GM12873 (cell line): Measurements from ENCODE around the gene SLC41A3.

Experiments used
- TF ChIP-seq, protein P1 (sequence below): IDR thresholded peaks from 2 replicates; pipeline ENCODE4 v1.5.1; 2012; ENCODE audit warnings: low read depth, mild to moderate bottlenecking, moderate library complexity, low read length, control low read depth; ENCODE audit not compliant: insufficient read depth; ENCODE audit errors: missing control alignments

SLC41A3 gene

DNA sequence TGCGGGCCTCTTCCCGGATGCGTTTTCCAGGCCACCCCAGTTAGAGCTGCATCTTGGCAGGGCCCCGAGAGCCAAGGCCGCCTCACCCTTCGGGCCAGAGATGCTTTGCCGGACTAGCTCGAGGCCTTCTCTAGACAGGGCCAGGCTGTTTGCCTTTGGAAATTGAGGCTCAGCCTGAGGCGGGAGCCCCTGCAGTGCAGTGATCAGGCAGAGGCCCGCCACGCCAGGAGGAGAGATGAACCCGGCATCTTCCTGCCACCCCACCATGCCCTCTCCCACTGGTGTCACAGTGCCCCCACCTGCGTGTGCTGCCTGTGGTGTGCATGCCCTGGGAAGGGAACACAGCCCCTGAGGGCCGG lies 123.9 kb downstream of the SLC41A3 start:
- TF ChIP-seq, protein P1, sequence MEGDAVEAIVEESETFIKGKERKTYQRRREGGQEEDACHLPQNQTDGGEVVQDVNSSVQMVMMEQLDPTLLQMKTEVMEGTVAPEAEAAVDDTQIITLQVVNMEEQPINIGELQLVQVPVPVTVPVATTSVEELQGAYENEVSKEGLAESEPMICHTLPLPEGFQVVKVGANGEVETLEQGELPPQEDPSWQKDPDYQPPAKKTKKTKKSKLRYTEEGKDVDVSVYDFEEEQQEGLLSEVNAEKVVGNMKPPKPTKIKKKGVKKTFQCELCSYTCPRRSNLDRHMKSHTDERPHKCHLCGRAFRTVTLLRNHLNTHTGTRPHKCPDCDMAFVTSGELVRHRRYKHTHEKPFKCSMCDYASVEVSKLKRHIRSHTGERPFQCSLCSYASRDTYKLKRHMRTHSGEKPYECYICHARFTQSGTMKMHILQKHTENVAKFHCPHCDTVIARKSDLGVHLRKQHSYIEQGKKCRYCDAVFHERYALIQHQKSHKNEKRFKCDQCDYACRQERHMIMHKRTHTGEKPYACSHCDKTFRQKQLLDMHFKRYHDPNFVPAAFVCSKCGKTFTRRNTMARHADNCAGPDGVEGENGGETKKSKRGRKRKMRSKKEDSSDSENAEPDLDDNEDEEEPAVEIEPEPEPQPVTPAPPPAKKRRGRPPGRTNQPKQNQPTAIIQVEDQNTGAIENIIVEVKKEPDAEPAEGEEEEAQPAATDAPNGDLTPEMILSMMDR = no peak

GRCh38 chr3:125959317-125960065 lies 124.4 kb downstream of the SLC41A3 start:
- TF ChIP-seq, protein P1 = no peak

DNA sequence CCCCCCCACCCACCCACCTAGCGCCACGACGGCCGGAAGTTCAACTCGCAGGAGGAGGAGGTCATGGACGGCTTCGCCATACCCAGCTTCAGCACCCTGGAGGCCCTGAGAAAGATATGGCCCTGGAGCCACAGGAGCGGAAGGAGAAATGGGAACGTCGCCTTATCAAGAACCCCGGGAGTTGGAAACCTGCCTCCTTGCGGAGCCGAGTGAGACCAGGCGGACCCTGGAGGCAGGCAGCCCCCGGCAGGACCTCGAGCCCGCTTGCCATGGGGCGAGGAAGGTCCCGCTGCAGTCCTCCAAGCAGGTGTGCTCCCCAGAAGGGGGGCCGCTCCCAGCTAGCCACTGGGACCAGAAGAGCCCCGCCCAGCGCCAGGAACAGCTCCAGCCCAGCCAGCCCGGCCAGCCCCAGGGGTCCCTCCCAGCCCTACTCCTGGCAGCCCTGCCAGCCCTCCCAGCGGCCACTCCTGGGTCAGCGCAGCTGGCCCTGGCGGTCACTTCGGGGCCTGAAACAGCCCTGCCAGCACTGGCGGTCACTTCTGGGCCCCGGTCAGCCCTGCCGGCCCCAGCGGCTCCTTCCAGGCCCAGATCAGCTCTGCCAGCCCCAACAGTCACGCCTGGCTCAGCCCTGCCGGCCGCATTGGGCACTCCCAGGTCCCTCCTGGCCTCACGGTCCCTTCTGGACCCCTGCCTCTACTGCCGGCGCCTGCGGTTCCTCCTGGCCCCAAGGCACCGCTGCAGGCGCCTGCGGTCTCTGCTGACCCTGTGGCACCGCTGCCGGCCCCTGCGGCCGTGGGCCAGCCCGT lies 125.2 kb downstream of the SLC41A3 start:
- TF ChIP-seq, protein P1 = no peak

DNA sequence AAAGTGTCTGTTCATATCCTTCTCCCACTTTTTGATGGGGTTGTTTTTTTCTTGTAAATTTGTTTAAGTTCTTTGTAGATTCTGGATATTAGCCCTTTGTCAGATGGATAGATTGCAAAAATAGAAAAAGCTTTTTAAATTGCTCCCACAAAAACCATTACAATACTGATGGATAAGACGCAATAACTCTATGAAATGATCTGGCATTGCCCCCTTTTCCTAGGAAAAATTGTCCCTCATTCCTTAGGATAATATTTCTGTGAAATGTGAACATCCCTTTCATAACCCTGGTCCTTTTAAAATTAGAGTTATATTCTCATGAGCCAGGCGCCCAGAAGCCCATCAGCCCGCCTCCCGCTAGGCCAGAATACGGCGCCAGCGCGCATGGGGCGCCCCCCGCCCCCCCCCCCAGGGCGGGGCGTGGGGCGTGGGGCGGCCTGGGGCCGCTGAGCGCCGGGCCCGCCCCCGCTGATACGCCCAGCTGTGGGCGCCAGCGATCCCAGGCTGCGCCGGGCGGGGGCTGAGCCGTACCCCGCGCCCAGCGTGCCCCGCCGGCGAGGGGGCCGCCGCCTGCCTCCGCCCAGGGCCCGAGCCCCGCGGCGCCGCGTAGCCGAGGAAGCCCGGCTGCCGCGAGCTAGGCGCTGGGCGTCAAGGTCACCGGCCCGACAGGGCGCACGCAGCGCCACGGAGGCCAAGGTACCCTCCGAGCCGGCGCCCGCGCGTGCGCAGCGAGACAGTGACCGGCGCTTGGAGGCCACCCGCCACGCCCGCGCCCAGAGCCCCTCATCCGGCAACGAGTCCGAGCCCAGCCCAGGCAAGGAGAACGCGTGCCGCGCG lies 126.0 kb downstream of the SLC41A3 start:
- TF ChIP-seq, protein P1 = no peak
